Neural progenitor cell (in vitro differentiated cells): Measurements from ENCODE around the gene PROC. TPM values are rescaled to one million over a fixed set of nuclear protein-coding genes. Genes with fewer than 3 reads are reported as not detected.

Experiments
- DNase-seq: peaks from one replicate; pipeline ENCODE4 v3.0.0-alpha.2; 2016; ENCODE audit warnings: low spot score
- H2AFZ ChIP-seq: fragments of 200-600 bp; sonication (generic); replicated peaks from 2 replicates; pipeline ENCODE4 v1.6.1; 2016; ENCODE audit warnings: antibody characterized with exemption
- H3F3A ChIP-seq: fragments of 200-600 bp; sonication (generic); 2 replicates; pipeline ENCODE4 v1.6.1; 2016; ENCODE audit warnings: antibody characterized with exemption, low read depth
- H3K27ac ChIP-seq: fragments of 200-600 bp; sonication (generic); 2 replicates; pipeline ENCODE4 v1.5.1; 2016; ENCODE audit warnings: mild to moderate bottlenecking
- H3K27me3 ChIP-seq: fragments of 200-600 bp; sonication (generic); 2 replicates; pipeline ENCODE4 v1.6.1; 2016; ENCODE audit warnings: mild to moderate bottlenecking, moderate library complexity
- H3K36me3 ChIP-seq: fragments of 200-600 bp; sonication (generic); 2 replicates; pipeline ENCODE4 v1.5.1; 2016
- H3K4me1 ChIP-seq: fragments of 200-600 bp; sonication (generic); 2 replicates; pipeline ENCODE4 v1.6.1; 2016; ENCODE audit warnings: mixed run types
- H3K4me2 ChIP-seq: fragments of 200-600 bp; sonication (generic); 2 replicates; pipeline ENCODE4 v1.6.1; 2016
- H3K4me3 ChIP-seq: fragments of 200-600 bp; sonication (generic); 2 replicates; pipeline ENCODE4 v1.5.1; 2016
- H3K79me2 ChIP-seq: fragments of 200-600 bp; sonication (generic); 2 replicates; pipeline ENCODE4 v1.6.1; 2016; ENCODE audit warnings: low read depth
- H3K9ac ChIP-seq: fragments of 200-600 bp; sonication (generic); 2 replicates; pipeline ENCODE4 v1.6.1; 2016
- H3K9me3 ChIP-seq: fragments of 200-600 bp; sonication (generic); 2 replicates; pipeline ENCODE4 v1.5.1; 2016; ENCODE audit warnings: low read depth
- H4K20me1 ChIP-seq: fragments of 200-600 bp; sonication (generic); 2 replicates; pipeline ENCODE4 v1.6.1; 2016; ENCODE audit warnings: low read depth
- H3K27ac Mint-ChIP-seq: 3 replicates; pipeline ENCODE4 v1.8.0; 2021; ENCODE audit warnings: mixed read lengths
- H3K27me3 Mint-ChIP-seq: 2 replicates; pipeline ENCODE4 v1.8.0; 2022; ENCODE audit warnings: low read depth, mild to moderate bottlenecking, inconsistent platforms, moderate library complexity, mixed read lengths; ENCODE audit not compliant: insufficient read depth
- H3K36me3 Mint-ChIP-seq: 3 replicates; pipeline ENCODE4 v1.8.0; 2021; ENCODE audit warnings: mixed read lengths
- H3K4me1 Mint-ChIP-seq: 3 replicates; pipeline ENCODE4 v1.8.0; 2021; ENCODE audit warnings: mixed read lengths
- H3K4me3 Mint-ChIP-seq: 3 replicates; pipeline ENCODE4 v1.8.0; 2021; ENCODE audit warnings: mild to moderate bottlenecking, moderate library complexity, mixed read lengths
- H3K9me3 Mint-ChIP-seq: 3 replicates; pipeline ENCODE4 v1.8.0; 2020; ENCODE audit warnings: mixed read lengths
- EZH2 ChIP-seq: fragments of 200-600 bp; sonication (generic); IDR thresholded peaks from 2 replicates; pipeline ENCODE4 v1.6.1; 2017; ENCODE audit warnings: antibody characterized with exemption, mild to moderate bottlenecking, moderate library complexity
- EZH2phosphoT487 ChIP-seq: fragments of 200-600 bp; sonication (generic); IDR thresholded peaks from 2 replicates; pipeline ENCODE4 v1.6.1; 2017; ENCODE audit warnings: antibody characterized with exemption
- total RNA-seq: library from RNA; depleted of rRNA; stranded (reverse); fragments of >200 nt; gene quantifications from 2 replicates; pipeline ENCODE4 v1.2.3, GENCODE V29; 2015; ENCODE audit warnings: low replicate concordance
- TF ChIP-seq, protein P1 (sequence below): fragments of 200-600 bp; sonication (generic); IDR thresholded peaks from 2 replicates; pipeline ENCODE4 v1.5.1; 2017; ENCODE audit warnings: antibody characterized with exemption, mild to moderate bottlenecking

Gene PROC
- total RNA-seq, 1 donor from 2014 or later, result not detected

DNA sequence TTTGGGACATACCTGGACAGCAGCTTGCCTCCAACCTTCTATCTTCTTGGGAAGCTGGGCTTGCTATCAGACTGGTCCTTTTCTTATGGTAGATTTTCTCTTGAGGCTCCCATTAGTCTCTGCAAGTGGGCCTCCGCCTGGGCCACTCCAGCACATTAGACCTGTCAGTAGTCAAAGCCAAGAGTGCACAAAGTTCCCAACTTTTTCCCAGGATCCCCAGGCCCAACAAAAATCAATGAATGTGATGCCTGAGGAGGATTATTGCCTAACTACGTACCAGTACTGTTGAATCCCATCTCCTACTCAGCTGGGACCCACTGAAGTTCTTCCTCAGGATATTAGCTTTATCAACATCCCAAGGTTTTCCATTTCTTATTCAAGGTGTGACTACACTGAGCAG lies 51.7 kb downstream of the PROC start:
- Histone ChIP-seq H3K27ac (no peak overlapping the region), H3K4me3 (no peak overlapping the region), H4K20me1 (no peaks in the 10 kb centered on the region), H3K36me3 (no peaks in the 10 kb centered on the region), H3K27me3 (no peaks in the 10 kb centered on the region), H2AFZ (no peak overlapping the region), H3K9me3 (no peaks in the 10 kb centered on the region), H3K4me2 (no peak overlapping the region), H3F3A (peaks cover 1% of the 10 kb centered on the region), H3K79me2 (no peaks in the 10 kb centered on the region), H3K4me1 (peaks cover under 1% of the 10 kb centered on the region), H3K9ac (no peak overlapping the region)
- Mint-ChIP-seq H3K4me1 (no peaks in the 10 kb centered on the region), H3K4me3 (no peak overlapping the region), H3K9me3 (no peaks in the 10 kb centered on the region), H3K27ac (no peak overlapping the region), H3K27me3 (peaks cover 5% of the 10 kb centered on the region), H3K36me3 (peaks cover 8% of the 10 kb centered on the region)
- no peak for DNase-seq
- TF ChIP-seq EZH2, result no peak
- TF ChIP-seq, protein P1, sequence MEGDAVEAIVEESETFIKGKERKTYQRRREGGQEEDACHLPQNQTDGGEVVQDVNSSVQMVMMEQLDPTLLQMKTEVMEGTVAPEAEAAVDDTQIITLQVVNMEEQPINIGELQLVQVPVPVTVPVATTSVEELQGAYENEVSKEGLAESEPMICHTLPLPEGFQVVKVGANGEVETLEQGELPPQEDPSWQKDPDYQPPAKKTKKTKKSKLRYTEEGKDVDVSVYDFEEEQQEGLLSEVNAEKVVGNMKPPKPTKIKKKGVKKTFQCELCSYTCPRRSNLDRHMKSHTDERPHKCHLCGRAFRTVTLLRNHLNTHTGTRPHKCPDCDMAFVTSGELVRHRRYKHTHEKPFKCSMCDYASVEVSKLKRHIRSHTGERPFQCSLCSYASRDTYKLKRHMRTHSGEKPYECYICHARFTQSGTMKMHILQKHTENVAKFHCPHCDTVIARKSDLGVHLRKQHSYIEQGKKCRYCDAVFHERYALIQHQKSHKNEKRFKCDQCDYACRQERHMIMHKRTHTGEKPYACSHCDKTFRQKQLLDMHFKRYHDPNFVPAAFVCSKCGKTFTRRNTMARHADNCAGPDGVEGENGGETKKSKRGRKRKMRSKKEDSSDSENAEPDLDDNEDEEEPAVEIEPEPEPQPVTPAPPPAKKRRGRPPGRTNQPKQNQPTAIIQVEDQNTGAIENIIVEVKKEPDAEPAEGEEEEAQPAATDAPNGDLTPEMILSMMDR, result no peak
- TF ChIP-seq EZH2phosphoT487, result no peak

DNA sequence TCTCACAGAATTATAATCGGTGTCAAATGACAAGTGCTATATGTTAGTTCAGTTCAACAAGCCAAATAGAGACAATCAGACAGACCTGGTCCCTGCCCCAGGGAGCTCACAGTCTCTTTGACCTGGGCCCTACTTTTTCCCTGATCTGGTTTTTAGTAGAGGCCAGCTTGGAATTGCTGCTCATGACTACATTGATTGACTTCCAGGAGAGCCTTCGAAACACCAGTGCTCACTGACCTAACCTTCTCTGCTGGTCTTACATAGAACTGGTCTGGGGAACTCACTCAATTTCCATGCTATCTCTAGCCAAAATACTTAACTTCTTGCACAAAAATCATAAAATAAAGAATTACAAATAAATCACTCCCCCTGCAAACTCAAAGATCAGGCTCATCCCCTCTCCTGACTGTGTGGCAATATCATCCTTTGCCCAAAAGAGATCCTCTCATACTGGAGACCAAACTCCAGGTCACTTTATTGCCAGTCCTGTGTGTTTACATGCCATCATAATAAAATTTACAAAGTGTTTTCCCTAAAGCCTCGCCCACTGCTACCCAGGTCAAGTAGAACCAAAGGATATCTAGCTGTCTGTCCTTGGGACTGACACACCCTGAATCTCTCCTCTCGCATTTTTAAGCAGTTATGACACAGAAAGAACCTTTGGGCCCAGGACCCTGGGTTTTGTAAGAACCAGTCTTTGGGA lies 53.2 kb downstream of the PROC start:
- Histone ChIP-seq H3F3A (no peaks in the 10 kb centered on the region), H4K20me1 (no peaks in the 10 kb centered on the region), H3K9ac (no peak overlapping the region), H3K27ac (no peak overlapping the region), H3K4me2 (no peak overlapping the region), H3K9me3 (no peaks in the 10 kb centered on the region), H3K4me1 (no peaks in the 10 kb centered on the region), H3K4me3 (no peak overlapping the region), H3K36me3 (no peaks in the 10 kb centered on the region), H3K27me3 (no peaks in the 10 kb centered on the region), H3K79me2 (no peaks in the 10 kb centered on the region), H2AFZ (no peak overlapping the region)
- Mint-ChIP-seq H3K9me3 (peaks cover 7% of the 10 kb centered on the region), H3K36me3 (peaks cover 12% of the 10 kb centered on the region), H3K27ac (no peak overlapping the region), H3K4me3 (no peak overlapping the region), H3K4me1 (no peaks in the 10 kb centered on the region), H3K27me3 (peaks cover 5% of the 10 kb centered on the region)
- TF ChIP-seq, protein P1, result no peak
- TF ChIP-seq EZH2phosphoT487 (no peak), EZH2 (no peak)
- DNase-seq, result no peak

DNA sequence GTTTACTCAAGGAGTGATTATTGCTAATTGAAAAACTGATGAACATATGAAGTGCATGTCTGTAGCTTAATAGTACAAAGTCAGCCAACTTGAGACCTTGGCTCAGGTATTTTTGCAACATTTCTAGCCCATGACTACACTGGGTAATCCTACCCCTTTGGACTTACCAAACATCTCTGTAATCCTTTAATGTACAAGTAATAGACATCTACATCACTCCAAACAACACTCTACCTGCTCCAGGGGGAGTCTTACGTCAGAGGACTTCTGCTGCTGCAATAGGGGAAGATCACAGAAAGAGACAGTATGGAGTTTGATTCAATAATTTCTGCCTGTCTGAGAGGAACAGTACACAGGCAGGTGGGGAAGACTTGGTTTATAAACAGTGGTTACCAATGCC lies 54.0 kb downstream of the PROC start:
- no peak overlapping the region for H3K27ac Mint-ChIP-seq
- H3K9me3 Mint-ChIP-seq, result peaks cover 7% of the 10 kb centered on the region
- H3K27me3 Mint-ChIP-seq, result peaks cover 5% of the 10 kb centered on the region
- no peak for TF ChIP-seq EZH2phosphoT487
- TF ChIP-seq EZH2, result no peak
- TF ChIP-seq, protein P1, result no peak
- no peak overlapping the region for H3K4me3 ChIP-seq
- H3F3A ChIP-seq, result no peaks in the 10 kb centered on the region
- H3K36me3 Mint-ChIP-seq, result peaks cover 12% of the 10 kb centered on the region
- no peak overlapping the region for H2AFZ ChIP-seq
- no peaks in the 10 kb centered on the region for H3K36me3 ChIP-seq
- no peaks in the 10 kb centered on the region for H3K79me2 ChIP-seq
- no peak for DNase-seq
- no peak overlapping the region for H3K27ac ChIP-seq
- H3K9me3 ChIP-seq, result no peaks in the 10 kb centered on the region
- no peak overlapping the region for H3K4me3 Mint-ChIP-seq
- no peaks in the 10 kb centered on the region for H3K4me1 Mint-ChIP-seq
- H3K9ac ChIP-seq, result no peak overlapping the region
- no peaks in the 10 kb centered on the region for H3K27me3 ChIP-seq
- no peaks in the 10 kb centered on the region for H4K20me1 ChIP-seq
- no peak overlapping the region for H3K4me2 ChIP-seq
- no peaks in the 10 kb centered on the region for H3K4me1 ChIP-seq
